HG03064 (cell line): ENCODE results near the gene AXIN1.

Experiments used
- ATAC-seq: cut with Tn5 transposase; IDR thresholded peaks from one replicate; pipeline ENCODE4 v1.9.1; 2021; ENCODE audit warnings: low read depth; ENCODE audit not compliant: unreplicated experiment

AXIN1 gene

GRCh38 chr16:252366-253337 lies 99.9 kb downstream of the AXIN1 start:
- no peak for ATAC-seq

GRCh38 chr16:249431-249830 lies 103.1 kb downstream of the AXIN1 start:
- ATAC-seq: no peak

- ATAC-seq: no peak
Observed at GRCh38 chr16:247027-247426, 105.5 kb downstream of the AXIN1 start.

GRCh38 chr16:245105-245504 lies 107.4 kb downstream of the AXIN1 start:
- ATAC-seq: no peak

DNA sequence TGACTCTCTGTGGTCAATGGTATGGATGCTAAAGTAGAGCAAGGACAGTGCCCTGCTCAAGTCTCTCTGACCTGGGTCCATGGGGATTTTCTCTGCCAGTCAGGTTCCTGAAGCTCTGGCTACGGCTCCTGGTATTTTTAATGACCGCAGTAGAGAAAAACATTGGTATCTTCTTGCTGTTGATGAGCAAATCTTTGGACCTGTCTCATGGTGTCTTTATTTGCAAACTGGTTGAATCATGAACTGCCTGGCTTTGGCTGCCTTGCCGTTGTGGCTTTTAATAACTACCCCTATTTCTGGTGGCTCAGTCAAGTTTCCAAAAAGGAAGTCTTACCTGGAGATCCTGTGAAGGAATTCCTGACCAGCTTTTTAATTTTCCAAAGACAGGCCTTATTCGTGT lies 109.2 kb downstream of the AXIN1 start:
- ATAC-seq: no peak

GRCh38 chr16:242281-242680 lies 110.2 kb downstream of the AXIN1 start:
- ATAC-seq: no peak

- no peak for ATAC-seq
Observed at GRCh38 chr16:240559-240958, 112.0 kb downstream of the AXIN1 start.

- no peak for ATAC-seq
Observed at GRCh38 chr16:239948-240277, 112.6 kb downstream of the AXIN1 start.
